GM18907 (cell line): Measurements from ENCODE around the gene ETS1.
A peak's percentile ranks its signal among the peaks of the same experiment; 100 is the strongest.
"Not testable (repeated sequence)": the region's sequence is repeated elsewhere in the genome, so short reads cannot be mapped to it uniquely, and the experiment has no call there.

ENCODE experiments used
- ATAC-seq: cut with Tn5 transposase; IDR thresholded peaks from one replicate; pipeline ENCODE4 v1.9.1; 2021; ENCODE audit warnings: mild to moderate bottlenecking, moderate library complexity; ENCODE audit not compliant: unreplicated experiment

Gene ETS1

GRCh38 chr11:128448981-128449713, 138.2 kb downstream of the ETS1 start:
- ATAC-seq = no peak

DNA sequence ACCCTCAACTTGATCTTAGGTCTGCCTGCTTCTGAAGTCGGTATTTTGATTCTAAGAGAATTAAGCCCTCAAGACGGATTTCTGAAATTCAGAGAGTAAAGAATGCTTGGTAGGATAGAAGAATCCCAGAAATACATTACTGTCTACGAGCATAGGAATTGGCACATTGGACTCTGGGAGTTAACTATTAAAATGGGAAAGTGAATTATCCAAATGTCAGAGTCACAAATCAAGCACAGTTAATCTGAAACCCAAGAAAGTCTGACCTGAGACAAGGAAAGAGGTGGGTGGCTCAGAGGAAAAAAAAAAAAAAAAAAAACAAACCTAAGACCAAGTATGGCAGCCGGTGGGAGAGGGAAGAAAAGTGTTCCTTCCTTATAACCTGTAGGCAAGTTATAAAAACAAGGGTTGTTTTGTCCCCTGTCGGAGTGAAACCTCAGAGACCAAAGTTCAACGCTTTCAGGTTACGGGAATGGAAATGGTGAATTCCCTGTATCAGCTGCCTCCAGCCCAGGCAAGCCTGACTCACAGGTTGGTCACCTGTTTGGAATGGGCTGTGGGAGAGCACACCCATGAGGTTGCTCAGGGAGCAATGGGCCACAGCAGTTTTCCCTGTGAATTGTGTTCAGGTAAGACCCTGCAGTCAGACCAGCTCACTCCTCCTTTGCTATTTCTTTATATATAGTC, 139.0 kb downstream of the ETS1 start:
- ATAC-seq = no peak

GRCh38 chr11:128447233-128447632, 140.1 kb downstream of the ETS1 start:
- no peak for ATAC-seq

DNA sequence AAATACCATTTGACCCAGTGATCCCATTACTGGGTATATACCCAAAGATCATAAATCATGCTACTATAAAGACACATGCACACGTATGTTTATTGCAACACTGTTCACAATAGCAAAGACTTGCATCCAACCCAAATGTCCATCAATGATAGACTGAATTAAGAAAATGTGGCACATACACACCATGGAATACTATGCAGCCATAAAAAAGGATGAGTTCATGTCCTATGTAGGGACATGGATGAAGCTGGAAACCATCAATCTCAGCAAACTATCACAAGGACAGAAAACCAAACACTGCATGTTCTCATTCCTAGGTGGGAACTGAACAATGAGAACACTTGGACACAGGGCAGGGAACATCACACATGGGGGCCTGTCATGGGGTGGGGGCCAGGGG, 141.4 kb downstream of the ETS1 start:
- not testable (repeated sequence) for ATAC-seq

DNA sequence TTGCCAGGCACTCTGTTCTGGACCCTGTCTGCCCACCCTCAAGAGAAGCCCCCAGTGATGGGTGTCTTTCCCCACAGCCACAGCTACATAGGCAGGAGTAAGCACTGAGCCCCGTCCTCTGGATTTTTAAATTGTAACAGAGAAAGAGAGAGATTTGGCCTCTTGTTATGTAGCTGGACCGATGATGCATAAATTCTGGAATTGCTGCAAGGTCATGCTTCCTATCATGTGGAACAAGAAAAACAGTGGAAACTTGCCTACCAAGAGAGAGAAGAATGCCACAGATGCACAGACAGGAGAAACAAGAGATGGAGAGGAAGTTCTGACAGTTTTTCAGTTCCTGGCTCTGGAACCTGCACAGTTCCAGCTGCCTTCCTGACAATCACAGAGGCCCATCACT, 150.2 kb downstream of the ETS1 start:
- no peak for ATAC-seq

DNA sequence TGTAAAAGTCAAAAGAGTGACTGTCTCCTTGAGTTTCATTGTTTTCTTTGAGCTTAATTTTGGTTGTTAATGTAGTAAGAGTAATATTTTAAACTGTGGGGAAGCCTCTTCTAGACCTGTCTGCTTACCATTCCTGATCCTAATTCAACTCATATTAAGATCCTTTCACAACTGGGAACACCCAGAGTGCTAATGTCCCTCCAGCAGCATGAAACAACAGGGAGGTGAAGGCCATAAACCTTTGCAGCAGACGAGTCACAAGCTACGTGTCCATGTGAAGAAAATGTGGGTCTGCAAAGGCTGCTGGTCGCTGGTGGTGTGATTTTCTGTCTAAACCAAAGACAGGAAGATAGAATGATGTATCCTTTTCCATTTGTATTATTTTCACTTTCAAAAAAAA, 152.5 kb downstream of the ETS1 start:
- ATAC-seq = no peak

DNA sequence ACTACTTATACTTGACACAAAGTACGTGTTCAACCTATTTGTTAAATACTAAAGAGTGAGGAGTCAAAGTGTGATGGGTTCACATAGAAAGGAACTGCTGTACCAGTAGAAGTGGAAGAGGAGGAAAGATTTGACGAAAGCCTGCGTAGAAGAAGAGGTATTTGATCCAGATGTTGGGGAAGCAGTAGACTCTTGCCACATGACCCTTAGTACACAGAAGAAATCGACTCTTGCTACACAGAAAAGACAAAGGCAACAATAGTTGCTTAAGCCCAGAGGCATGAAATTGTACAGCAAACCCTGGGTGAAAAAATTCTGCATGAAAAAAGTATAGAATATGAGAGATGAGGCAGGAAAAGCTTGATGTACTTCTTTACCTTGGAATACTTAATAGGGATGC, 152.9 kb downstream of the ETS1 start:
- no peak for ATAC-seq

DNA sequence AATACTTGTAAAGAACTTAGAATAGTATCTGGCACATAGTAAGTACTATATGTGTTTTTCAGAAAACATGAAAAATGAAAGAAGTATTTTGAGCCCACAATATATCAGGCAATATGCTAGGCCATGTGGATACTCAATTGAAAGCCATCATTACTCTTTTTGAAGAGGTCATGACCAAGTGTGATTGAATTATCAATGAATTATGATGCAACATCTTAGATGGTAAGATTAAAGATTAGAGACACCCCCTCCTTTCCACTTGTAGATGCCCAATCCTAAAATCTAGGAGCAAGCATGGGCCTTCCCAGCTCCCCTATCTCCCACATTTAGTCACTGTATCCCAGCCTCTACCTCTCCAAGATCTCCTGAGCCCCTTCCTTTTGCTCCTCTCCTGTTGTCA, 154.4 kb downstream of the ETS1 start:
- ATAC-seq = no peak

DNA sequence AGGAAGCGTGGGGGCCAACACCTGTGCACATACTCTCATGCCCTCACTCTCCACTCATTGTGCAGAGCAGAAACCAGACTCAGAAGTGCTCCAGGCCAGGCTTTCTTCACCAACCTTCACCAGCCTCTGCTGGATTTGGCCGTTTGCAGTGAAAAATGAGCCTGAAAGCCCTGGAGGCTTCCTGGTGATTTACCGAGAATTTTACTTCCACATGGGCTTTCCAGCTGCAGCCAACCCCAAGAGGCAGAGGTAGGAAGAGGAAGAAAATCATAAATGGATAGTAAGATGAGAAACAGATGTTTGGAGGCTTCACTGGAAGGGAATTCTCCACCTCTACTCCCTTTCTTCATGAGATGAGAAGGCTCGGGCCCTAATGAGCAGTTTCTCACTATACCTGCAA, 155.4 kb downstream of the ETS1 start:
- ATAC-seq = no peak

DNA sequence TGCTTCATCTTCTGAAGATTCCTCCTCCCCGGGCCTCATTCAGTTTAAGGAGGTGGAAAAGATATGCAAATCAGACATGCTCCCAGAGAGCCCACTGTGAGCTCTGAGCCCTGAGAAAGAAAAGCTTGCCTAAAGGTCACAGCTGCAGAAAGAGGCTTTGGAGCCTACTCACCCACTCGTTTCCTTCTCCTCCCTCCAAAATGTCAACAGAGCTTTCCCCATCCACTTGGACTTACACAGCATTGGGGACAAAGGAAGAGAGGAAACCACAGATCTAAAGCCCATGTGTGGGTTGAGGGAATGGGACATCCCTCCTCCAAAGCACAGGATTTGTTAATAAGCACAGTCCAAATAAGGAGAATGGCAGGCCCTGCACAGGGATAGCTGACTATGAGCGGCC, 158.4 kb downstream of the ETS1 start:
- ATAC-seq = no peak

GRCh38 chr11:128424851-128425285, 162.5 kb downstream of the ETS1 start:
- no peak for ATAC-seq

DNA sequence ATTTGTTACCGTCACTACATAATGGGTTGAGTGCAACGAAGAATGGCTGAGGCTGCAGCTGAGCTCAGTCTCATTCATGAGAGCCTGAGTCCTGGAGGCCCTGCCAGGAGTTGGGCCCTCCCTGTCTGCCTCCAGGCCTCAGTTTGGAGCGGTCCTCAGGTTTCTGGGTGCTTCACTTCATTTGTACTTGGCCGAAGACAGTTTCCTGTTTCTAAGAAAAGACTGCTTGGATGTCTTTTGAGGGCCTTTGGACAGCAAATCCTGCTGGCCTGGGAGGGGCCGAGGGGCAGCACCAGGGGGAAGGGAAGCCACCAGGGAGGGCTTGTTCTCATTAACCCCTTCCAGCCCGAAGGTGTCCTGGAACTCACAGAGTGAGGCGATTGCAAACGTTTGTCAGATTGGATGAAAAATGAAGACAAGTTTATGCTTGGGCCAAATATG, 163.1 kb downstream of the ETS1 start:
- ATAC-seq = no peak

- ATAC-seq = peak; percentile 67
These were observed 164.6 kb downstream of the ETS1 start for GRCh38 chr11:128422576-128423370.

DNA sequence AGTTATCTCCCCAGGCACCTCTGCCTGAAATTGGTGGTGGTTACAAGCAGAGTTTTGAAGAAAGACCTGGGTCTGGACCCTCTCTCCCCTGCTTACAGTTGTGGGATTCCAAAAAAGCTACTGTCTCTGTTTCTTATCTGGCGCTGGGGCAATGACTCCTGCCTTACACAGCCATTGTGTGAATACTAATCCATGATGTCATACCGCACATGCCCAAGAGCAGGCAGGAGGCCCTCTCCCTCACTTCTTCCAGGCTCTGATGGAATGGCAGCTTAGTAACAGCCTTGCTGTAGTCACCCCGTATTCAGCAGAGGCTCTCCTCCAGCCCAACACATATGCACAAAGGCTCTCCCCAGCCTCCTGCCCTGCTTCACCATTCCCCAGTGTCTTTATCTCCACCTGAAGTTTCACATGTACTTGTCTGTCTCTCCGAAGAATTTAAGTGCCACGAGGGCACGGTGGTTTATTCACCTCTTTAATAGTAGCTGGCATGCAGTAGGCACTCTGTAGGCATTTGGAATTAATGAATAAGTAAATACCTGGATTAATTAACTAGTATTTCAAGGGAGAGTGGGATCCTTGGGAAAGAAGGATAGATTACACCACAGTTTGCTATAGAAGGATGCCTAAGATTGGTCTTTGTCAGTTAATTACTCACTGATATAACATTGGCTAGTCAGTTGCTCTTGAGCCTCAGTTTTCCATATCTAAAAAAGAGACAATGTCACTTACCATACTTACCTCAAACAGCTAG, 165.6 kb downstream of the ETS1 start:
- no peak for ATAC-seq

- no peak for ATAC-seq
These were observed 166.4 kb downstream of the ETS1 start for GRCh38 chr11:128420951-128421350.

DNA sequence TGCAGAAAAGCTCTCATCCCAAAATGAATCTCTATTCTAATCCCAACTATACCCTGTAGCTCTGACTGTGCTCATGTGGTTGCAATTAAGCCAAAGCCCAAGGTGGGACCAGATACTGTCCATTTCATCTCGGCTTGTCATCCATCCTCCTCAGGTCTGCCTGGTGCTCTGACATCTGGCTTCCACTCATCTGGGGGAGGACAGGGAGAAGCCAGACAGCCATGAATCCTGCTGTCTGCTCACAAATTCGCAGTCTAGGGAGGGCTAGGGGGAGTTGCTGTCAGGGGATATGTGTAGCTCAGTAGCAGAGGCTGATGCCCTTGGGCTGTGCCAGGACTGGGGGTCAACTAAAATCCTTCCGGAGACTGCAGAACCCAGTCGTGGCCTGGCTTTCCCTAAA, 167.1 kb downstream of the ETS1 start:
- ATAC-seq = no peak

DNA sequence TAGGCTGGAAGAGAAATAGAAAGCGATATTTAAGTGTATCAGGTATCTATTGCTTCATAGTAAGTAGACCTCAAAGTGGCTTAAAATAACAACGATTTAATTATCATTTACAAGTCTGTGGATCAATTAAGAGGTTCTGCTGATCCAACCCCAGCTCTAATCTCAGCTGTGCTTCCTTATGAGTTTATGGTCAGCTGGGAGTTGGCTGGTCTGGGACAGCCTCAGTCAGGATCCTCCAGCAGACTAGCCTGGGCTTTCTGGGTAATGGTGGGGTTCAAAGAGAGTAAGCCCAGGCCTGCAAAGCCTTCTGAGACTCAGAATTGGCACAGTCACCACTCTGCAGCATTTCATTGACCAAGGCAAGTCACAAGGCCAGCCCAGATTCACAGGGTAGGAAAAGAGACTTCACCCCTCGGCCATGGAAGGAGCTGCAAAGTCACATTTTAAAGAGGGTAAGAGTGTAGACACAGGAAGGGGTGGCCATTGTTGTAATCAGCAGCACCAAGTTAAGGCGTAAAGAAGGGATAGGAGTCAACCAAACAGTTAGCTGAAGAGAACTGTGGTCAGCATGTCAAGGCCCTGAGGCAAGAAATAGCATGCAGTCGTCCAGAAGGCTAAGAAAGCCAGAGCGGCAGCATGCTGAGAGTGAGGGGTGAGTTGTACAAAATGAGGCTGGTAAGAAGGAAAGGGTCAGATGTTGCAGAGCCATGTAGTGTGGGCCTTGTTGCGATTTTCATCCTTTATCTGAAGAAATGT, 168.2 kb downstream of the ETS1 start:
- no peak for ATAC-seq

GRCh38 chr11:128417607-128418324, 169.6 kb downstream of the ETS1 start:
- ATAC-seq = no peak

- no peak for ATAC-seq
These were observed 170.4 kb downstream of the ETS1 start for GRCh38 chr11:128416976-128417375.

- peak; percentile 46 for ATAC-seq
These were observed 171.8 kb downstream of the ETS1 start for GRCh38 chr11:128415539-128415938.
